Measurements from ENCODE around the gene ABCA3.

Gene ABCA3

DNA sequence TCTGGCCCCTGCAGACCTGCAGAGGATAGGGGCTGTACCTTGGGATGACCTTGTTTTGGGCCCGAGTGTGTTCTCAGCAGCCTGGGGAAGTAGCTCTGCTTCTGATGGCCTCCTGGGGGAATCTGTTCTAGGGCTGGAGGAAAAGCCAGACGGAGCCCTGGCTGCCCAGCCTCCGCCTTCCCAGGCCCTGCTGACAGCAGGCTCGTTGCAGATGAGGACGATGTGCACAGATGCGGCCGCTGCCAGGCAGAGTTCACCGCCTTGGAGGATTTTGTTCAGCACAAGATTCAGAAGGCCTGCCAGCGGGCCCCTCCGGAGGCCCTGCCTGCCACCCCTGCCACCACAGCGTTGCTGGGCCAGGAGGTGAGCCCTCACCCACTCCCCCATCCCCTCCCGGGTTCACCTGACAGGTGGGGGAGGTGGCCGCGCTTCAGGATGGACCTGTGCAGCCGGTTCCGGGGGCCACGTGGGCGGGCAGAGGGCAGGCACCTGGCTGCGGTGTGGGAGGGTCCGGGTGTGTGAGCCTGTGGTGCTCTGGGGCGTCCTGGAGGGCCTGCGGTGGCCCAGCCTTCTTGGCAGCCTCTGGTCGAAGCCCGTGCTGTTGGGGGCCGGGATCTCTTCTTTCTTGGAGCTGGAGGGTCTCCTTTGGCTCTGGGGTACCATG lies 112.2 kb downstream of the ABCA3 start:
- H3K4me3 ChIP-seq (ENCODE audit: low read depth, low read length), result no peak overlapping the region
- TF ChIP-seq CTCF (IDR thresholded peaks at IDR 0.05; ENCODE audit: insufficient read depth, low read depth, low read length, missing control alignments), result no peak
- DNase-seq (ENCODE audit: low read depth), result no peak

- no peak overlapping the region for H3K4me3 ChIP-seq (ENCODE audit: low read depth, low read length)
- TF ChIP-seq CTCF (IDR thresholded peaks at IDR 0.05; ENCODE audit: insufficient read depth, low read depth, low read length, missing control alignments), result no peak
- no peak for DNase-seq (ENCODE audit: low read depth)
Observed at GRCh38 chr16:2226918-2227317, 113.6 kb downstream of the ABCA3 start.

- no peak overlapping the region for H3K4me3 ChIP-seq (ENCODE audit: low read depth, low read length)
- DNase-seq (ENCODE audit: low read depth), result no peak
- no peak for TF ChIP-seq CTCF (IDR thresholded peaks at IDR 0.05; ENCODE audit: insufficient read depth, low read depth, low read length, missing control alignments)
Observed at GRCh38 chr16:2226245-2226793, 114.2 kb downstream of the ABCA3 start.
